ENCODE data around the gene RASA3. TPM values are rescaled to one million over a fixed set of nuclear protein-coding genes. Genes with fewer than 3 reads are reported as not detected.
A peak's percentile ranks its signal among the peaks of the same experiment; 100 is the strongest.

Gene RASA3
- polyA plus RNA-seq, 3 donors: 9.0 to 32.6 (median 16.6) TPM

- intact Hi-C loops (cut with micrococcal nuclease): no loop called here
- TF ChIP-seq CTCF (IDR thresholded peaks at IDR 0.05): no peak
- Histone ChIP-seq H3K9ac (ENCODE audit: insufficient read depth, low read length, poor library complexity, severe bottlenecking) (no peak overlapping the region), H3K4me3 (replicated peaks in 1 of 3; ENCODE audit: low read depth in 2 of 3, low read length in 3 of 3) (no peak overlapping the region), H3K36me3 (replicated peaks in 1 of 2; ENCODE audit: control insufficient read depth in 1 of 2, insufficient read depth in 2 of 2, low read length in 2 of 2) (peaks cover 6 to 24% of the 10 kb centered on the region in 2 donors), H3K27ac (ENCODE audit: low read depth in 1 of 2, low read length in 2 of 2) (no peak overlapping the region), H2AFZ (ENCODE audit: insufficient read depth, low read depth, low read length, poor library complexity, severe bottlenecking) (no peak overlapping the region), H3K9me3 (replicated peaks in 1 of 2; ENCODE audit: control insufficient read depth in 1 of 2, insufficient read depth in 1 of 2, low read length in 2 of 2) (no peaks in the 10 kb centered on the region), H3K4me1 (ENCODE audit: control insufficient read depth in 1 of 2, insufficient read depth in 2 of 2, low read length in 2 of 2) (peaks cover 25 to 27% of the 10 kb centered on the region in 2 donors), H3K4me2 (replicated peaks; ENCODE audit: extremely low read depth, low read length, poor library complexity, severe bottlenecking) (no peak overlapping the region), H4K20me1 (ENCODE audit: insufficient read depth, low read length) (peaks cover 92% of the 10 kb centered on the region), H3K79me2 (ENCODE audit: insufficient read depth, low read length) (peaks cover 88% of the 10 kb centered on the region), H3K27me3 (ENCODE audit: control insufficient read depth in 2 of 2, insufficient read depth in 2 of 2, low read length in 2 of 2) (no peaks in the 10 kb centered on the region)
- WGBS (ENCODE audit: insufficient coverage): 93% methylated on average over 10 of the region's 12 CpGs
- Mint-ChIP-seq H3K9me3 (peaks cover 0 to 2% (median 0%) of the 10 kb centered on the region in 7 donors), H3K27ac (peak overlapping the region in 2 of 7 donors; percentile 10 to 60), H3K4me3 (no peak overlapping the region), H3K27me3 (ENCODE audit: low read depth in 3 of 3) (peaks cover 0 to 4% (median 3%) of the 10 kb centered on the region in 3 donors), H3K4me1 (peaks cover 29% of the 10 kb centered on the region), H3K36me3 (peaks cover 27 to 43% of the 10 kb centered on the region in 2 donors)
- DNase-seq: no peak
Observed at GRCh38 chr13:114107686-114108081, 24.7 kb downstream of the RASA3 start.

- Histone ChIP-seq H3K9me3 (replicated peaks in 1 of 2; ENCODE audit: control insufficient read depth in 1 of 2, insufficient read depth in 1 of 2, low read length in 2 of 2) (no peaks in the 10 kb centered on the region), H3K79me2 (ENCODE audit: insufficient read depth, low read length) (peaks cover 88% of the 10 kb centered on the region), H3K27ac (ENCODE audit: low read depth in 1 of 2, low read length in 2 of 2) (no peak overlapping the region), H4K20me1 (ENCODE audit: insufficient read depth, low read length) (peaks cover 92% of the 10 kb centered on the region), H3K4me2 (replicated peaks; ENCODE audit: extremely low read depth, low read length, poor library complexity, severe bottlenecking) (no peak overlapping the region), H3K4me1 (ENCODE audit: control insufficient read depth in 1 of 2, insufficient read depth in 2 of 2, low read length in 2 of 2) (peaks cover 22 to 24% of the 10 kb centered on the region in 2 donors), H3K36me3 (replicated peaks in 1 of 2; ENCODE audit: control insufficient read depth in 1 of 2, insufficient read depth in 2 of 2, low read length in 2 of 2) (peaks cover 7 to 24% of the 10 kb centered on the region in 2 donors), H3K27me3 (ENCODE audit: control insufficient read depth in 2 of 2, insufficient read depth in 2 of 2, low read length in 2 of 2) (no peaks in the 10 kb centered on the region), H2AFZ (ENCODE audit: insufficient read depth, low read depth, low read length, poor library complexity, severe bottlenecking) (no peak overlapping the region), H3K4me3 (replicated peaks in 1 of 3; ENCODE audit: low read depth in 2 of 3, low read length in 3 of 3) (no peak overlapping the region), H3K9ac (ENCODE audit: insufficient read depth, low read length, poor library complexity, severe bottlenecking) (no peak overlapping the region)
- Mint-ChIP-seq H3K27ac (peak overlapping the region in 2 of 7 donors; percentile 18 to 75), H3K36me3 (peaks cover 25 to 38% of the 10 kb centered on the region in 2 donors), H3K9me3 (peaks cover 0 to 2% (median 0%) of the 10 kb centered on the region in 7 donors), H3K4me1 (peaks cover 26% of the 10 kb centered on the region), H3K27me3 (ENCODE audit: low read depth in 3 of 3) (peaks cover 0 to 3% (median 1%) of the 10 kb centered on the region in 3 donors), H3K4me3 (no peak overlapping the region)
- intact Hi-C loops (cut with micrococcal nuclease): no loop called here
- no peak for DNase-seq
- no peak for TF ChIP-seq CTCF (IDR thresholded peaks at IDR 0.05)
- WGBS (ENCODE audit: insufficient coverage): 96% methylated on average over 21 of the region's 27 CpGs
Observed at GRCh38 chr13:114106991-114107685, 25.3 kb downstream of the RASA3 start.
